DND-41 (cell line): ENCODE measurements around the gene SMDT1.

Source experiments
- ATAC-seq: fragments of 200-7000 bp; cut with Tn5 transposase; 3 replicates; pipeline ENCODE4 v1.9.1; 2021; ENCODE audit warnings: low read depth; ENCODE audit not compliant: insufficient read depth
- DNase-seq: peaks from one replicate; pipeline ENCODE4 v3.0.0-alpha.2; 2020
- H2AFZ ChIP-seq: 2 replicates; pipeline ENCODE4 v1.6.0; 2012; ENCODE audit warnings: low read depth, low read length
- H3K27ac ChIP-seq: 2 replicates; pipeline ENCODE4 v1.5.1; 2012; ENCODE audit warnings: low read length, inconsistent platforms
- H3K27me3 ChIP-seq: fragments of 200-600 bp; sonication (generic); 2 replicates; pipeline ENCODE4 v1.6.0; 2012; ENCODE audit warnings: low read length, mild to moderate bottlenecking, inconsistent platforms; ENCODE audit not compliant: insufficient read depth, poor library complexity
- H3K36me3 ChIP-seq: 2 replicates; pipeline ENCODE4 v1.5.1; 2012; ENCODE audit warnings: low read length, inconsistent platforms; ENCODE audit not compliant: insufficient read depth
- H3K4me1 ChIP-seq: 2 replicates; pipeline ENCODE4 v1.5.1; 2012; ENCODE audit warnings: mild to moderate bottlenecking, low read length; ENCODE audit not compliant: insufficient read depth
- H3K4me2 ChIP-seq: 2 replicates; pipeline ENCODE4 v1.6.0; 2012; ENCODE audit warnings: mild to moderate bottlenecking, moderate library complexity, low read length, inconsistent platforms; ENCODE audit not compliant: insufficient read depth
- H3K4me3 ChIP-seq, 2 experiments: fragments of 200-600 bp in 1 of 2; shearing (Covaris generic) in 1 of 2; 2 replicates each; pipeline ENCODE4 v1.5.1; 2012 to 2016; ENCODE audit warnings: inconsistent platforms in 2 of 2, low read length in 2 of 2, mild to moderate bottlenecking in 2 of 2, low read depth in 1 of 2, moderate library complexity in 1 of 2
- H3K79me2 ChIP-seq: 2 replicates; pipeline ENCODE4 v1.6.0; 2012; ENCODE audit warnings: low read length, inconsistent platforms; ENCODE audit not compliant: insufficient read depth
- H3K9ac ChIP-seq: 2 replicates; pipeline ENCODE4 v1.6.0; 2012; ENCODE audit warnings: low read depth, mild to moderate bottlenecking, inconsistent platforms, low read length, moderate library complexity
- H3K9me3 ChIP-seq: 2 replicates; pipeline ENCODE4 v1.5.1; 2012; ENCODE audit warnings: low read length, moderate library complexity, mild to moderate bottlenecking, inconsistent platforms; ENCODE audit not compliant: insufficient read depth, severe bottlenecking
- H4K20me1 ChIP-seq: 2 replicates; pipeline ENCODE4 v1.6.0; 2012; ENCODE audit warnings: low read length; ENCODE audit not compliant: insufficient read depth
- CTCF ChIP-seq: IDR thresholded peaks from 2 replicates; pipeline ENCODE4 v1.5.1; 2012; ENCODE audit warnings: borderline replicate concordance, low read length, moderate library complexity, mild to moderate bottlenecking; ENCODE audit not compliant: poor library complexity, severe bottlenecking; ENCODE audit errors: extremely low read depth
- EZH2 ChIP-seq: IDR thresholded peaks from 3 replicates; pipeline ENCODE4 v1.6.1; 2012; ENCODE audit warnings: borderline replicate concordance, low read depth, mild to moderate bottlenecking, moderate library complexity, low read length, inconsistent platforms; ENCODE audit not compliant: severe bottlenecking

Gene SMDT1

GRCh38 chr22:42062506-42063170 is 16.9 kb upstream of the SMDT1 start:
- Histone ChIP-seq H3K4me3 (no peak overlapping the region), H3K27me3 (no peaks in the 10 kb centered on the region), H3K27ac (no peak overlapping the region), H3K36me3 (peaks cover 56% of the 10 kb centered on the region), H3K9me3 (peaks cover 2% of the 10 kb centered on the region), H2AFZ (no peak overlapping the region), H3K4me1 (no peaks in the 10 kb centered on the region), H3K4me2 (no peak overlapping the region), H3K9ac (no peak overlapping the region), H3K79me2 (no peaks in the 10 kb centered on the region), H4K20me1 (0 out of 2 replicates have a peak, but pooled peaks cover 2% of the 10 kb centered on the region)
- ATAC-seq, result no peak
- TF ChIP-seq EZH2 (no peak), CTCF (no peak)
- no peak for DNase-seq

GRCh38 chr22:42064629-42065028 is 14.9 kb upstream of the SMDT1 start:
- Histone ChIP-seq H3K79me2 (no peaks in the 10 kb centered on the region), H3K9me3 (no peaks in the 10 kb centered on the region), H3K4me1 (peaks cover 8% of the 10 kb centered on the region), H3K27me3 (no peaks in the 10 kb centered on the region), H2AFZ (no peak overlapping the region), H3K9ac (no peak overlapping the region), H3K36me3 (peaks cover 51% of the 10 kb centered on the region), H3K4me2 (no peak overlapping the region), H3K4me3 (no peak overlapping the region), H3K27ac (no peak overlapping the region), H4K20me1 (0 out of 2 replicates have a peak, but pooled peaks cover 2% of the 10 kb centered on the region)
- DNase-seq (no peak), ATAC-seq (no peak)
- no peak for TF ChIP-seq EZH2
- TF ChIP-seq CTCF, result no peak

GRCh38 chr22:42065438-42066125 is 13.9 kb upstream of the SMDT1 start:
- H3K4me2 ChIP-seq, result no peak overlapping the region
- TF ChIP-seq EZH2 (no peak), CTCF (no peak)
- peaks cover 18% of the 10 kb centered on the region for H3K4me1 ChIP-seq
- no peaks in the 10 kb centered on the region for H3K9me3 ChIP-seq
- H2AFZ ChIP-seq, result no peak overlapping the region
- ATAC-seq (no peak), DNase-seq (no peak)
- H3K36me3 ChIP-seq, result peaks cover 42% of the 10 kb centered on the region
- H3K27me3 ChIP-seq, result no peaks in the 10 kb centered on the region
- no peak overlapping the region for H3K9ac ChIP-seq
- no peak overlapping the region for H3K27ac ChIP-seq
- H3K4me3 ChIP-seq, result no peak overlapping the region
- H3K79me2 ChIP-seq, result peaks cover 8% of the 10 kb centered on the region; the same call in 1 of the 2 replicates
- H4K20me1 ChIP-seq, result 0 out of 2 replicates have a peak, but pooled peaks cover 2% of the 10 kb centered on the region
